ENCODE results near the gene FANCL. TPM values are rescaled to one million over a fixed set of nuclear protein-coding genes. Genes with fewer than 3 reads are reported as not detected.
"Not testable (repeated sequence)": the region's sequence is repeated elsewhere in the genome, so short reads cannot be mapped to it uniquely, and the experiment has no call there.

Gene FANCL
- total RNA-seq, 1 donor from 2014 or later: 35.6 TPM

GRCh38 chr2:58206785-58207184 is 34.3 kb downstream of the FANCL start:
- DNase-seq (ENCODE audit: low spot score): no peak

GRCh38 chr2:58204195-58204959 is 36.7 kb downstream of the FANCL start:
- no peak for DNase-seq (ENCODE audit: low spot score)

- no peak for DNase-seq (ENCODE audit: low spot score)
These were observed 38.1 kb downstream of the FANCL start for GRCh38 chr2:58203018-58203417.

- no peak for DNase-seq (ENCODE audit: low spot score)
These were observed 38.7 kb downstream of the FANCL start for GRCh38 chr2:58202404-58202803.

GRCh38 chr2:58197894-58198293 is 43.2 kb downstream of the FANCL start:
- DNase-seq (ENCODE audit: low spot score): no peak

- no peak for DNase-seq (ENCODE audit: low spot score)
These were observed 45.5 kb downstream of the FANCL start for GRCh38 chr2:58195662-58196061.

GRCh38 chr2:58194458-58194857 is 46.7 kb downstream of the FANCL start:
- no peak for DNase-seq (ENCODE audit: low spot score)

- DNase-seq (ENCODE audit: low spot score): not testable (repeated sequence)
These were observed 54.1 kb downstream of the FANCL start for GRCh38 chr2:58187022-58187421.

- DNase-seq (ENCODE audit: low spot score): no peak
These were observed 54.6 kb downstream of the FANCL start for GRCh38 chr2:58186501-58186900.

GRCh38 chr2:58182527-58182926 is 58.6 kb downstream of the FANCL start:
- DNase-seq (ENCODE audit: low spot score): no peak

- no peak for DNase-seq (ENCODE audit: low spot score)
These were observed 60.5 kb downstream of the FANCL start for GRCh38 chr2:58180635-58181034.

GRCh38 chr2:58180175-58180574 is 61.0 kb downstream of the FANCL start:
- DNase-seq (ENCODE audit: low spot score): not testable (repeated sequence)

- DNase-seq (ENCODE audit: low spot score): not testable (repeated sequence)
These were observed 63.9 kb downstream of the FANCL start for GRCh38 chr2:58177187-58177586.

GRCh38 chr2:58171831-58172230 is 69.3 kb downstream of the FANCL start:
- DNase-seq (ENCODE audit: low spot score): not testable (repeated sequence)

GRCh38 chr2:58170334-58170933 is 70.7 kb downstream of the FANCL start:
- not testable (repeated sequence) for DNase-seq (ENCODE audit: low spot score)

GRCh38 chr2:58169845-58170244 is 71.3 kb downstream of the FANCL start:
- not testable (repeated sequence) for DNase-seq (ENCODE audit: low spot score)

- DNase-seq (ENCODE audit: low spot score): not testable (repeated sequence)
These were observed 73.0 kb downstream of the FANCL start for GRCh38 chr2:58168130-58168529.

GRCh38 chr2:58163913-58164312 is 77.2 kb downstream of the FANCL start:
- DNase-seq (ENCODE audit: low spot score): no peak

GRCh38 chr2:58158481-58158880 is 82.6 kb downstream of the FANCL start:
- DNase-seq (ENCODE audit: low spot score): no peak

- no peak for DNase-seq (ENCODE audit: low spot score)
These were observed 83.4 kb downstream of the FANCL start for GRCh38 chr2:58157754-58158153.

GRCh38 chr2:58156780-58157179 is 84.3 kb downstream of the FANCL start:
- no peak for DNase-seq (ENCODE audit: low spot score)

- no peak for DNase-seq (ENCODE audit: low spot score)
These were observed 85.9 kb downstream of the FANCL start for GRCh38 chr2:58155160-58155778.

- no peak for DNase-seq (ENCODE audit: low spot score)
These were observed 94.4 kb downstream of the FANCL start for GRCh38 chr2:58146707-58147106.

Data from ureter (tissue), 1 donor.